ENCODE data around the gene EXOC7.

Gene EXOC7

DNA sequence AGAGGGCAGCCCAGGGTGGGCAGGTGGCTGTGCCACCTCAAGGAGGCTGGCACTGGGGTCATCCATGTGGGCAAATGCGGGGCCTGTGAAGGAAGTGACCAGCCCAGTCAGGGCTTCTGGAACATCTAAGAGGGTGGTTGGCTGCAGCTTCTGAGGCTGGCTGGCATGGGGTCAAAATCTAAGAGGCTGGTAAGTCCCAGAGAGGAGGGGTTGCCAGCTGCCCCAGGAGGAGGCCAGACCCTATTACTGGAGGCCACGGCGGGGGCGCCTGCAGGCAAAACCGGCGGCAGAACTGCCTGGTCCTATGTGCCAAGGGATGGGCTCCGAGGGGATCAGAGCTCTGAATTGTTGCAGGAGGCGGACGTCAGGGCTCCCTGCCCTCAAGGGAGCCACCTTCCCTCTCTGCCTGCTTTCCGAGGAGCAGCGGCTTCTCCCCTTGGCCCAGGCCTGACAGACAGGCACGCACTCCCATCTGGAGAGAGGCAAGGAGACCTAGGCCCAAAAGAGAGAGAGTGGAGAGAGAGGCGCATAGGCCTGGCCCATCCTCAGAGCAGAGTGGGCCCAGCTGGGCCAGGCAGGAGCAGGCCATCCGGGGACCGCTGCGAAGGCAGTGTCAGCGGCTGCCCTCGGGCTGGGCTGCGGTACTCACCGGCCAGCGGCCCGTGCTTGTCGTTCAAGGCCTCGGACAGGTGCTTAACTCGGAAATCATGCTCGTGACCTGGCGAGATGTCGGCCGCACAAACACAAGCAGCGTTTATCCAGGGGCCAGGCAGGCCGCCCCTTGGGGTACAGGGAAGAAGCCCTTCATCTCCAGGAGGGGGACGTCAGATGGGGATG, 13.7 kb downstream of the EXOC7 start:
- TF ChIP-seq, protein P1, sequence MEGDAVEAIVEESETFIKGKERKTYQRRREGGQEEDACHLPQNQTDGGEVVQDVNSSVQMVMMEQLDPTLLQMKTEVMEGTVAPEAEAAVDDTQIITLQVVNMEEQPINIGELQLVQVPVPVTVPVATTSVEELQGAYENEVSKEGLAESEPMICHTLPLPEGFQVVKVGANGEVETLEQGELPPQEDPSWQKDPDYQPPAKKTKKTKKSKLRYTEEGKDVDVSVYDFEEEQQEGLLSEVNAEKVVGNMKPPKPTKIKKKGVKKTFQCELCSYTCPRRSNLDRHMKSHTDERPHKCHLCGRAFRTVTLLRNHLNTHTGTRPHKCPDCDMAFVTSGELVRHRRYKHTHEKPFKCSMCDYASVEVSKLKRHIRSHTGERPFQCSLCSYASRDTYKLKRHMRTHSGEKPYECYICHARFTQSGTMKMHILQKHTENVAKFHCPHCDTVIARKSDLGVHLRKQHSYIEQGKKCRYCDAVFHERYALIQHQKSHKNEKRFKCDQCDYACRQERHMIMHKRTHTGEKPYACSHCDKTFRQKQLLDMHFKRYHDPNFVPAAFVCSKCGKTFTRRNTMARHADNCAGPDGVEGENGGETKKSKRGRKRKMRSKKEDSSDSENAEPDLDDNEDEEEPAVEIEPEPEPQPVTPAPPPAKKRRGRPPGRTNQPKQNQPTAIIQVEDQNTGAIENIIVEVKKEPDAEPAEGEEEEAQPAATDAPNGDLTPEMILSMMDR (conservative IDR thresholded peaks at IDR 0.05; ENCODE audit: low read depth, low read length) = no peak
- DNase-seq (ENCODE audit: low read depth) = no peak
- no peak overlapping the region for H3K4me3 ChIP-seq (ENCODE audit: low read length)

DNA sequence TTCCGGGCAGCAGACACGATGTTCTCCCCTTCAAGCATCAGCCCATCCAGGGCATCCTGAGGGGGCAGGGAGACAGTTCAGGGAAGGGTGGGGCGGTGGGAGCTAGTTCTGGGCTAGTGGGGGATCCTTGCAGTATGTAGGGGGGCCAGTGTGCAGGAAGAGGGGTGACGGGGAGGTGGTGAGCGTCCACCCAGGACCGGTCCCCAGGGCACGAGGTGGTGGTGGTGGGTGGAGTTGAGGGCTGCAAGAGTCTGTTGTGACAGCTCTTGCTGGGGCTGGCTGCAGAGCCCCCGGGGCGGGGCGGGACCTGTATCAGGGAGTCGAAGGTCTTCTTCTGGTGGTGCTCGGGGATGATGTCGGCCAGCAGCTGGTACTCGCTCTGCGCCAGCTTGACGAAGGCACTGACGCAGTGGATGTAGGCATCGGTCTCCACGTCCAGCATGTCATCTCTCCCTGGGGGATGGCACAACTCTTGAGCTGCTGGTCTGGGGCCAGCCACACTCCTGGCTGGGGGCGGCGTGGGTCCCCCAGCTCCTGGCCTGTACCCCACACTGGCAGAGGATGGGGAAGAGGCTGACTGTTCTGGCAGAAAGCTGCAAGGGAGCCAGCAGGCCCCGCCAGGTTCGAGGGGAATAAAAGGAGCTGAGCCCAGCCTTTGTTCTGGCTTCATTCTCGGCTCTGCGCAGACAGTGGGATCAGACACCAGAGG, 14.6 kb downstream of the EXOC7 start:
- TF ChIP-seq, protein P1 (conservative IDR thresholded peaks at IDR 0.05; ENCODE audit: low read depth, low read length) = no peak
- H3K4me3 ChIP-seq (ENCODE audit: low read length) = no peak overlapping the region

DNA sequence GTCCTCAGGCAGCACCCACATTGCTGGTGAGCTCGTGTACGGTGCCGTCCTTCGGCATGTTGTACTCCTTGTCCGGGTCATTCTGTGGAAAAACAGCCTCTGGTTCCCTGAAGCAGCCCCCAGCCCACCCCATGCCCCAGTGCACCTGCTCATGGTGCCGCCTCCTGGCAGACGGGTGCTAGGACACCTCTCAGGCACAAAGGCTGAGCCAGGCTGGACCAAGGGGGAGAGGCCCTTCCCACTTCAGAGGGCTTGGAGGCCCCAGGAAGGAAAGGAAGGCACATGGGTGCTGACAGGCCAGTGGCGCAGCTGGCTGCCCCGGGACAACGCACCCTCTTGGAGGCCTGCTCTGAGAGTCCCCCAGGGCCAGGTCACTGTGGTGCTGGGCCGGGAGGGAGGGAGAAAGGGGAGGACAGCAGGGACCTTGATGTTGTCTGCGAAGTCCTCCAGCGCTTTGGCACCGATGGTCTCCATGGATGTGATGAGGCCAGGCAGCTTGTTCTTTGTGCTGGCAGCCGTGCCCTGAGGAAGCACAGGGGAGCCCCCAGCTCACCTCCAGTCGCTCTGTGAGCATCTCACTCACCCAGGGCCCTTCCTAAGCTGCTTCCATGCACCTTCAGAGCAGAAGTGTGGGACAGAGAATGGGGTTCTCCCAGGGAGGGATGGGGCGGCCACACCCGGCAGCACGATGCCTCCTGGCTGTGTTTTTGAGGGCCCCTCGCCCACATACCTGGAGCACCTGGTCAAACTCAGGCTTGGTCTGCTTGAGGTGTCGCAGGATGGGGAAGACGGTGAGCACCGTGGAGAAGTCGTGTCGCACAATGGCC, 15.3 kb downstream of the EXOC7 start:
- H3K4me3 ChIP-seq (ENCODE audit: low read length) = no peak overlapping the region
- TF ChIP-seq, protein P1 (conservative IDR thresholded peaks at IDR 0.05; ENCODE audit: low read depth, low read length) = no peak
- no peak for DNase-seq (ENCODE audit: low read depth)

More for the DNA sequence above, 14.6 kb downstream of the EXOC7 start:
- DNase-seq (ENCODE audit: low read depth) = no peak

DNA sequence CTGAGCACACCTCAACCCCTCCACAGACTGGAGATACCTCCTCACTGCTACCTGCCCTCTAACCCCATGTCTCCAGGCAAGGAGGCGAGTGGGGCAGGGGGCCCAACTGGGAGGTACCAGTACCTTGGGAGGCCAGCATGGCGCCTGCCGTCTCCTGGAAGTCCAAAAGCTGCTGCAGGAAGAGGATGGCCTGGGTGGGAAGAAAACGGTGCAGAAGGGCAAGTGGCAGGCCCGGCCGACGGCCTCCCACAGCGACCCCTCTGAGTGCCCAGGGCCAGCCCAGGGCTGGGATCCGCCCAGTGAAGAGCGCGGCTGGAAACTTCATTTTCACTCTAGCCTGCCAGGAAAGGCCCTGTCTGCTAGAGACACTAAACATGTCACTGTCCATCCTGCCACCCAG, 16.1 kb downstream of the EXOC7 start:
- H3K4me3 ChIP-seq (ENCODE audit: low read length) = no peak overlapping the region
- no peak for DNase-seq (ENCODE audit: low read depth)
- TF ChIP-seq, protein P1 (conservative IDR thresholded peaks at IDR 0.05; ENCODE audit: low read depth, low read length) = no peak

DNA sequence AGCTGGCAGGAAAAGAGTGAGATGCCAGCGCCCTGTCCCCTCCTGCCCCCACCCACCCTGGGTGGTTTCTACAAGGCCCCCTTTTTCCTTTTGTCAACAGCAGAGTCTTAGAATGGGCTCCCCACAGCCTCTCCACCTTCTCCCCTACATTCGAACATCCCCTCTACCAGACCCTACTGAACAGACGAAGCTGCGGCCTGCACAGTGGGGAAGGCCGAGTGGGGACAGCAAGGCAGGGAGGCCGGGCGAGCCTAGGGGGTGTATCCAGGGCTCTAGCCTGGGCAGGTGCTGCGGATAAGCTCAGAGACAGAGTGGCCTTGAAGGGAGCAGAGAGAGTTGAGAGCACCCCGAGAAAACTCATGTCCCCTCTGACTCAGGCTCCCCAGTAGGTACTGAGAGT, 17.2 kb downstream of the EXOC7 start:
- H3K4me3 ChIP-seq (ENCODE audit: low read length) = no peak overlapping the region
- TF ChIP-seq, protein P1 (conservative IDR thresholded peaks at IDR 0.05; ENCODE audit: low read depth, low read length) = no peak
- no peak for DNase-seq (ENCODE audit: low read depth)

DNA sequence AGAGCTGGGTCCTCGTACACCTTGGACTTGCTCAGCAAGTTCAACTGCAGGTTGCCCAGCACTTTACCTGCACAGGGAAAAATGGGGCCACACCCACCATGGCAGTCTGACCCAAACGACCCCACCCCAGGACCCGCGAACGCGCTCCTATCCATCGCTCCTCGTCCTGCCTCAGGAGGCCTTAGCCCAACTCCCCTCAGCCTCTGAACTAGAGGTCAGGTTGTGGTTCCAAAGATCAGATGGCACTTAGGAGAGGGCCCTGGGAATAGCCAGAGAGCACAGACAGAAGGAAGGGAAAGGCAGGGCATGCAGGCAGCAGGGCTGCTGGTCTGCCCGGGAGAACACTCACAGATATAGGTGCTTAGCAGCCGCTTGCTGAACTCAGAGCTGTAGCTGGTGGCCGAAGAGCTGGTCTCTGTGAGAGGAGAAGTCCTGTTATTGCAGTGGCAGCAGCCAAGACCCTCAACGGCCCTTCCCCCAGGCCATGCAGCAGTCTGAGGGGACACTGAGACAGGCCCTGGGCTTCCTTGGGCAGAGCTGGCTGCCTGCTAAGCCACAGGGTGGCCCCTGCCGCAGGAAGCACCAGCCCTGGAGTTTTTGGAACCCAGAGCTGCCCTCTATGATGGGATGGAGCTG, 17.7 kb downstream of the EXOC7 start:
- TF ChIP-seq, protein P1 (conservative IDR thresholded peaks at IDR 0.05; ENCODE audit: low read depth, low read length) = no peak
- H3K4me3 ChIP-seq (ENCODE audit: low read length) = no peak overlapping the region
- no peak for DNase-seq (ENCODE audit: low read depth)
